AG04450 (cell line): ENCODE data around the gene C6orf52. TPM values are rescaled to one million over a fixed set of nuclear protein-coding genes. Genes with fewer than 3 reads are reported as not detected.
A peak's percentile ranks its signal among the peaks of the same experiment; 100 is the strongest.
"Not testable (repeated sequence)": the region's sequence is repeated elsewhere in the genome, so short reads cannot be mapped to it uniquely, and the experiment has no call there.

Experiments
- CTCF ChIA-PET: fragments of 300-600, 350-600 bp; formaldehyde crosslinking; extraction: SDS; loops from one replicate; lab custom pipeline; 2022; ENCODE audit warnings: antibody characterized with exemption, inconsistent platforms; lab: Charles Lee
- POLR2A ChIA-PET: fragments of 350-600 bp; formaldehyde crosslinking; extraction: SDS; loops from one replicate; lab custom pipeline; 2021; ENCODE audit warnings: antibody characterized with exemption, inconsistent platforms; lab: Yijun Ruan, JAX
- DNase-seq: peaks from one replicate; pipeline ENCODE4 v3.0.0-alpha.2; 2011; ENCODE audit warnings: low read depth, low spot score
- H3K27ac ChIP-seq: one replicate; pipeline ENCODE4 v1.5.1; 2012; ENCODE audit warnings: low read depth, low read length, control low read depth
- H3K27me3 ChIP-seq: one replicate; pipeline ENCODE4 v1.6.0; 2012; ENCODE audit warnings: low read length; ENCODE audit not compliant: control insufficient read depth, insufficient read depth
- H3K4me3 ChIP-seq: 2 replicates; pipeline ENCODE4 v1.5.1; 2011; ENCODE audit warnings: mild to moderate bottlenecking, low read depth, low read length, control low read depth
- H3K9me3 ChIP-seq: 2 replicates; pipeline ENCODE4 v1.5.1; 2012; ENCODE audit warnings: low read length; ENCODE audit not compliant: control insufficient read depth, insufficient read depth
- CTCF ChIP-seq: IDR thresholded peaks from 2 replicates; pipeline ENCODE4 v1.5.1; 2011; ENCODE audit warnings: low read depth, low read length, control low read depth, inconsistent platforms
- polyA plus RNA-seq: library from polyadenylated mRNA; depleted of rRNA; stranded (reverse); fragments of >200 nt; gene quantifications from 2 replicates; pipeline ENCODE4 v1.2.3, GENCODE V29; 2011

The C6orf52 gene
- polyA plus RNA-seq, 1 experiment: 0.74 TPM

GRCh38 chr6:10676403-10676802 is 18.0 kb downstream of the C6orf52 start:
- TF ChIP-seq CTCF: no peak
- DNase-seq: no peak
- Histone ChIP-seq H3K27ac (no peak overlapping the region), H3K27me3 (peaks cover 3% of the 10 kb centered on the region), H3K9me3 (no peaks in the 10 kb centered on the region), H3K4me3 (no peak overlapping the region)
- POLR2A ChIA-PET: no interaction called here
- CTCF ChIA-PET: no interaction called here

GRCh38 chr6:10668126-10668917 is 26.1 kb downstream of the C6orf52 start:
- ChIA-PET POLR2A (no interaction called here), CTCF (interaction anchor here (1.2 kb wide), 1 partner anchor 189 kb away, joined by 4 read pairs; no protein-coding TSS in a partner anchor)
- no peak for DNase-seq
- H3K9me3 ChIP-seq: no peaks in the 10 kb centered on the region
- H3K27ac ChIP-seq: no peak overlapping the region
- no peak overlapping the region for H3K4me3 ChIP-seq
- TF ChIP-seq CTCF: no peak
- H3K27me3 ChIP-seq: peaks cover 6% of the 10 kb centered on the region

GRCh38 chr6:10665595-10665994 is 28.8 kb downstream of the C6orf52 start:
- DNase-seq, H3K4me3 ChIP-seq, H3K27me3 ChIP-seq, H3K9me3 ChIP-seq, POLR2A ChIA-PET, CTCF ChIA-PET, H3K27ac ChIP-seq: not testable (repeated sequence)

GRCh38 chr6:10662742-10663141 is 31.7 kb downstream of the C6orf52 start:
- POLR2A ChIA-PET: no interaction called here
- Histone ChIP-seq H3K27ac (no peak overlapping the region), H3K27me3 (peaks cover 2% of the 10 kb centered on the region), H3K4me3 (no peak overlapping the region), H3K9me3 (peaks cover 8% of the 10 kb centered on the region; the same call in 1 of the 2 replicates)
- CTCF ChIA-PET: interaction anchor here (0.7 kb wide), 1 partner anchor 139 kb away, joined by 7 read pairs; no protein-coding TSS in a partner anchor
- TF ChIP-seq CTCF: no peak
- DNase-seq: no peak

- ChIA-PET CTCF (interaction anchor here (0.6 to 1.0 kb wide), 2 partner anchors 152 to 1146 kb away, joined by 3 to 8 read pairs; no protein-coding TSS in a partner anchor), POLR2A (no interaction called here)
- H3K4me3 ChIP-seq: no peak overlapping the region
- DNase-seq: no peak
- no peak for TF ChIP-seq CTCF
- peaks cover 8% of the 10 kb centered on the region; the same call in 1 of the 2 replicates for H3K9me3 ChIP-seq
- H3K27ac ChIP-seq: no peak overlapping the region
- peaks cover 2% of the 10 kb centered on the region for H3K27me3 ChIP-seq
Measured at GRCh38 chr6:10662207-10662606, 32.2 kb downstream of the C6orf52 start.

- H3K27ac ChIP-seq, H3K27me3 ChIP-seq, POLR2A ChIA-PET, DNase-seq, H3K9me3 ChIP-seq: not testable (repeated sequence)
- H3K4me3 ChIP-seq: peak overlapping the region; percentile 59
- CTCF ChIA-PET: interaction anchor here (1.0 kb wide), 1 partner anchor 141 kb away, joined by 3 read pairs; no protein-coding TSS in a partner anchor
Measured at GRCh38 chr6:10660431-10661191, 33.8 kb downstream of the C6orf52 start.
